ENCODE results near the gene CNKSR3. TPM values are rescaled to one million over a fixed set of nuclear protein-coding genes. Genes with fewer than 3 reads are reported as not detected.

CNKSR3 gene
- total RNA-seq, 1 donor from 2014 or later, result 8.1 TPM

DNA sequence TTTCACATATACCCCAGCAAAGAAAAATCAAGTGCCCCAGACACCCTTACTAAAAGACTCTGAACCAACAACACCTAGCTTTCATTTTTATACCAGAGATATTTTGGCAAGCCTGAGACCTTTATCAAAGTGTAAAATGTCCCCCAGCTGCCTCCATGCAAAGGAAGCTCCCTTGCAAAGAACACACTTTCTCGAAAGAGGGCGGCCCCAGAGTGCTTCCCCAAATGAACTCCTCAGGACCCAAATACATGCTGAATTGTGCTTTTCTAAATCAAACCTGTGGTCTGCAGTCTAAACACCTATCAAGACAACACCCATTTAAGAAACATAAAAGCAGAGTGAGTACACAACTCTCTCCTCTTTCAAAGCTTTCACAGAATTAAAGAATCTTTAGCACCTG is 154.4 kb downstream of the CNKSR3 start:
- no peak for DNase-seq (ENCODE audit: low read depth in 2 of 2)

DNA sequence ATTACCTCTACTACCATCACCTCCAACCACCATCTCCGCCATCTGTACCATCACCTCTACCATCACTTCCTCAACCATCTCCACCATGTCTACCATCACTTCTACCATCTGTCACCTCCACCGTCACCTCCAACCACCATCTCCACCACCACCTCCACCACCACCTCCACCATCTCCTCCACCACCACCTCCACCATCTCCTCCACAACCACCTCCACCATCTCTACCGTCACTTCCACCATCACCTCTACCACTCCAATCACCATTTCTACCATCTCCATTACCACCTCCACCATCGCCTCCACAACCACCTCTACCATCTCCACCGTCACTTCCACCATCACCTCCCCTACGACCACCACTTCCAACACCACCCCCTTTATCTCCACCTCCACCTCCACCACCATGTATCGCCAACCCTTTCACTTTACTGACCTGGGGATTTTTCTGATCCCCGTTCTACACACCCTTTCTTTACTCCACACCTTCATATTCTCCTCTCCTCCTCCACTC is 156.2 kb downstream of the CNKSR3 start:
- no peak for DNase-seq (ENCODE audit: low read depth in 2 of 2)

DNA sequence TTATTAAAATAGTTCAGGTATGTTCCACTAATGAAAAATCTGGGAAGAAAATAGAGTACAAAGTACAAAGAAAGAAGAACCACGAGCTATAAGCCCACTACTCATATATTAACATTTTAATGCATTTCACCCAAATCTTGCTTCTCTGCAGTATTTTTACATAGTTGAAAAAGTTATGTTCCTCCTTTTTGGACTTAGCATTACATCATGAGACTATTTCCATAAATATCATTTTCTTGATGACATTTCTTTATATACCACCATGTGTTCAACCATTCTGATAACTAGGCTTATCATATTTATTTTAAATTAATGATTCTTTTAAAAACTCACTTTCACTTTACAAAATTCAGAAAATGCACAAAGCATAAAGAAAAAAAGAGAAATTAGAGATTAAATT is 156.9 kb downstream of the CNKSR3 start:
- DNase-seq (ENCODE audit: low read depth in 2 of 2), result no peak

DNA sequence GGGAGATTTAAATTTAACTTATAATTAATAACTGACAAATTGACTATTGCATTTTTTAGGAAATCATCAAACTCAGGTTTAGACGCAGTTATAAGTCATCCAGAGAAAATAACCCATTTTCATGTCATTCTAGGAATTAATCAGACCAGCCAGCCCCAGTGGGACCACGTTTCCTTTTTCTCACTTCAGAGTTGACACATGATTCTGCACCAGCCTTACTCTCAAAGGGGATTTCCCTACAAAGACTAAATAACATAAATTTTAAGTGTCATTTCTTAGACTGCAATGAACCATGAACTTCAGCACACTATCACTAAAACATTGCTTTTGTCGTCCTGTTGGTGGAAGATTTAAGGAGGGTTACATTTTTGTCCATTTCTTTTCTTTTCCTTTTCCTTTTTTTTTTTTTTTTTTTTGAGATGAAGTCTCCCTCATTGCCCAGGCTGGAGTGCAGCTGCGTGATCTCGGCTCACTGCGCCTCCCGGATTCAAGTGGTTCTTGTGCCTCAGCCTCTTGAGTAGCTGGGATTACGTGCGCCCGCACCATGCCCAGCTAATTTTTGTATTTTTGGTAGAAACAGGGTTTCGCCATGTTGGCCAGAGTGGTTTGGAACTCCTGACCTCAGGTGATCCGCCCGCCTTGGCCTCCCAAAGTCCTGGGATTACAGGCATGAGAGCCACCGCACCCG is 157.4 kb downstream of the CNKSR3 start:
- no peak for DNase-seq (ENCODE audit: low read depth in 2 of 2)

DNA sequence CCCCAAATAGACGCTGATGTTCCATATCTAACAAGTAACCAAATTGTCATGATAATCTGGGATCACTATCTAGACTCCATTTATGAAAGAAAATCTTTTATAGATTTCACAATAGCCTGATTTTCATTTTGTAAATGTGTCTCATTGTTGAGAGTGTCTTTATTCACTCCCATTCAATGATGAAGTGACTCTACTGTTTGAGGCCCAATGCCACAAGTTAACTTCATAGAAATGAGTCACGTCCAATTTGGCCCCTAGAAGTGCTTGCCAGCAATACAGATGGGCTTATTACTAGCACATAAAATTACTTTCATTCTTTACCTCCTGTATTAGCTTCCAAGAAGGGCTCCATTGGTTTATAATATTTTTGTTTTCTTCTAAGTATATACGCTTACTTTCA is 160.2 kb downstream of the CNKSR3 start:
- DNase-seq (ENCODE audit: low read depth in 2 of 2), result no peak

DNA sequence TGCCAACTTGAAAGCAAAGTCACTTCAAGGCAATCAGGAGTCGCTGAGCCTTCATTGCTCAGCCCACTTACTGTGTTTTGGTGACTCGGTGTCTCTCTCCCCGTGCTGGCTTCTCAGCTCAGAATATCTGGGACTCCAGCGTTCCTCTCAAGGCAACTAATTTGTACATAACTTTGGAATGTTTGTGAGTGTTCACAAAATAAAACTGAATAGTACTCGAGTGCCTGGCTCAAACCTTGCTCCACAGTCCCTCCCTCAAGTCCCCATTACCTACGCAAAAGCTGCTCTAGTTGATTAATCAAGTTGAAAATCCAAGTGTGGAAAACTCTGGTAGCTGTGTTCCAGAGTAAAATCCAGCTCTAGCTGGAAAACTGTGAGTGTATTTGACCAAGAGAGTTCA is 162.5 kb downstream of the CNKSR3 start:
- DNase-seq (ENCODE audit: low read depth in 2 of 2), result no peak

DNA sequence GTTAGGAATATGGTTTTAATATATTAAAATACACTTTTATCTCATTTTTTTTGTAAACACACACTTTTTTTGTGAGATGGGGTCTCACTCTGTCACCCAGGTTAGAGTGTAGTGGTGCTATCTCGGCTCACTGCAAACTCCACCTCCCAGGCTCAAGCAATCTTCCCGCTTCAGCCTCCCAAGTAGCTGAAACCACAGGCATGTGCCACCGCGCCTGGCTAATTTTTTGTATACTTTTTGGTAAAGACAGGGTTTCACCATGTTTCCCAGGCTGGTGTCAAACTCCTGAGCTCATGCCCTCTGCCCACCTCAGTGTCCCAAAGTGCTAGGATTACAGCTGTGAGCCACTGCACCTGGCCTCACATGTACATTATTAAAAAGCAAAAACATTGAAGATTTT is 164.7 kb downstream of the CNKSR3 start:
- no peak for DNase-seq (ENCODE audit: low read depth in 2 of 2)

DNA sequence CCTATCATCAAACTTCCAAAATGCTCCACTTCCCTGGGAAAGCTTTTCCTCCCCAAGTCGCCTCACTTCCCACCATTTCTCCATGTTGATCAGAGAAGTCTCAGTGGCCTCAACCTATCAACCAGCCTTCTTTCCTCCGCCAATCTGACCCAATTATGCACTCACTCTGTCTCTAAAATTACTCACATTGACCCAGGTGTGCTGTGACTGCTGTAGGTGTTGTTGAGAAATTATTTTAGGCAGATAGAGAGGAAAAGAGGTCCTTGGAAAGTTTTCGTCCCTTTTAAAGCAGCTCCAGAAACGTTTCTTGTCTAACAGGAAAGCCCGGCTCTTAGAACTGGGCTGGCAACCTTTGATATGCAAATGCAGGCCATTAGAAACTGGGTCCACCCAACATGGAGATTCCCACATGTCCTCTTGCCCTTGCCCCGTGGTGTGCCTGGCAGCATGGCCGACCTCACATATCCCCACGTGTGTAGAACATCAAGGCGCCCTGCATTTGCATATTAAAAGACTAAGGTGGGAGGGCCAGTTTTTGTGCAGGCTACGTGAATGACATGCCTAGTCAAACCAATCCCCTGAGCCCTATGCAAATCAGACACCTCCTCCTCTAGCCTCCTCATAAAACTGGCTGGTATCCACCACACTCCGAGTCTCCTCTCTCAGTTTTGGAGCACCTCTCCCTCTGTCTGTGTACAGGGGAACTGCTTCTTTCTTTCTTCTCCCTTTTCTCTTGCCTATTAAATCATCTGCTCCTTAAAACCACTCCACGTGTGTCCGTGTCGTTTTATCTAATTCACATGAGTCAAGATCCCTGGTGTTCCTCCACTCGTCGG is 166.8 kb downstream of the CNKSR3 start:
- DNase-seq (ENCODE audit: low read depth in 2 of 2), result no peak

DNA sequence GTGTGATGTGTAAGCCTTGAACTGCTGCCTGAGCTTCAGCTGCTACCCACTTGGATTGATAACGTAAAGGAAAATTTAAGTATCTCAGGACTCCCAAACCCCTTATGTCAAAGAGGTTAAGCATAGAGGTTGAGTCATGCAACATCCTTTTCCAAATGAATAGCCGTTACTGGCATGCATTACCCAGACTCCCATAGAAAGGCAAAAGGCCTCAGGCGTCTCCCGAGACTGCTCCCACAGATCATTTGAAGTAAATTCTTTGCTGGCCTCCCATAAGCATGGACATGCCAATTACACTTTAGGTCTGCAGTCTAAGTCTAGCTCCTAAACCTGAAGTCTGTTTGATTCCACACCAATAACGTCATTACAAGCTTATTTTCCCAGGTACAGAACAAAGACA is 168.6 kb downstream of the CNKSR3 start:
- DNase-seq (ENCODE audit: low read depth in 2 of 2), result no peak

DNA sequence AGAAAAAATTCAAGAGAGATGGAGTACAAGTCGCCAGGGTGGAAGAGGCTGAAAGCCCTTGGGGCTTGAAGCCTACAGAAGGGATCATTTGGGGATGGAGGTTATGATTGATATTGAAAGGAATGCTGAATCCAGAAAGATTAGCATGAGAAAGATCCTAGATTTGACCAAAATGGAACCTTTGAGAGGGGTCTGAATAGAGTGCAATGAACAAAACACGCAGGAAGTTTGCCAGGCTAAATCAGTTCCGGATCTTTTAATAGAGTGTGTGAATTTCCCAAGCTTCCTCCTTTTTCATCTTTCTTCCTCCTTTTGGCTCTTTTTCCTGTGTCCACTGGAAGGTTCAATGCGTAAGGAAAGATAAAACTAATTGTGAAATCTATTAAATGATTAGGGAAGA is 169.1 kb downstream of the CNKSR3 start:
- no peak for DNase-seq (ENCODE audit: low read depth in 2 of 2)

Other genes with a start within 250 kb of the CNKSR3 start
- gene IPCEF1, start 153.9 kb downstream of the CNKSR3 start, total RNA-seq, result 1.3 and 1.8 TPM in 2 replicates
- 14.8 and 17.9 TPM in 2 replicates for gene SCAF8, start 222.7 kb upstream of the CNKSR3 start, total RNA-seq